SK-N-SH (cell line): ENCODE data around the gene ZSCAN9. TPM values are rescaled to one million over a fixed set of nuclear protein-coding genes. Genes with fewer than 3 reads are reported as not detected.

Experiments
- CTCF ChIA-PET: fragments of 300-600, 350-600 bp; formaldehyde crosslinking; extraction: SDS; loops from one replicate; lab custom pipeline; 2021; lab: Yijun Ruan, JAX
- POLR2A ChIA-PET: fragments of 350-600 bp; sonication (Branson Sonifier 250); formaldehyde crosslinking; extraction: SDS; loops from one replicate; lab custom pipeline; 2020; ENCODE audit warnings: antibody characterized with exemption, inconsistent platforms; lab: Yijun Ruan, JAX
- DNase-seq: peaks from one replicate; pipeline ENCODE4 v3.0.0; 2012
- H2AFZ ChIP-seq: fragments of 200-600 bp; sonication (generic); 2 replicates; pipeline ENCODE4 v1.8.1; 2016; ENCODE audit warnings: antibody characterized with exemption, mild to moderate bottlenecking, low read depth
- H3F3A ChIP-seq: fragments of 200-600 bp; sonication (generic); replicated peaks from 2 replicates; pipeline ENCODE3; 2016; ENCODE audit warnings: antibody characterized with exemption, mild to moderate bottlenecking; ENCODE audit not compliant: insufficient read depth
- H3K27ac ChIP-seq, 2 experiments: fragments of 200-500 bp in 1 of 2; fragments of 200-600 bp in 1 of 2; sonication (Bioruptor generic) in 1 of 2; sonication (generic), shearing (Covaris generic) in 1 of 2; 2 replicates each; pipeline versions ENCODE4 v1.5.1 to v1.6.1; 2014 to 2016; ENCODE audit warnings: low read depth in 2 of 2, inconsistent platforms in 1 of 2, low read length in 1 of 2, mild to moderate bottlenecking in 1 of 2, mixed read lengths in 1 of 2
- H3K27me3 ChIP-seq: fragments of 200-600 bp; sonication (generic), shearing (Covaris generic); 2 replicates; pipeline ENCODE4 v1.6.1; 2016; ENCODE audit warnings: mixed run types; ENCODE audit not compliant: insufficient read depth
- H3K36me3 ChIP-seq, 2 experiments: fragments of 200-500 bp in 1 of 2; fragments of 200-600 bp in 1 of 2; sonication (Bioruptor generic) in 1 of 2; sonication (generic) in 1 of 2; replicated peaks in 1 of 2; 2 replicates each; pipeline versions ENCODE3 to v1.5.1; 2014 to 2016; ENCODE audit warnings: low read length in 1 of 2, mild to moderate bottlenecking in 1 of 2; ENCODE audit not compliant: insufficient read depth in 2 of 2, control insufficient read depth in 1 of 2
- H3K4me1 ChIP-seq, 2 experiments: fragments of 200-500 bp in 1 of 2; fragments of 200-600 bp in 1 of 2; sonication (Bioruptor generic) in 1 of 2; sonication (generic), shearing (Covaris generic) in 1 of 2; 2 replicates each; pipeline versions ENCODE4 v1.5.1 to v1.6.1; 2014 to 2016; ENCODE audit warnings: low read depth in 1 of 2, low read length in 1 of 2, mixed run types in 1 of 2; ENCODE audit not compliant: insufficient read depth in 2 of 2, control insufficient read depth in 1 of 2
- H3K4me2 ChIP-seq: fragments of 200-600 bp; sonication (generic), shearing (Covaris generic); 2 replicates; pipeline ENCODE4 v1.6.1; 2017; ENCODE audit warnings: mixed run types
- H3K4me3 ChIP-seq, 2 experiments: fragments of 200-500 bp in 1 of 2; fragments of 200-600 bp in 1 of 2; sonication (Bioruptor generic) in 1 of 2; sonication (generic), shearing (Covaris generic) in 1 of 2; 2 replicates each; pipeline versions ENCODE4 v1.5.1 to v1.8.1; 2014 to 2016; ENCODE audit warnings: low read depth in 2 of 2, inconsistent platforms in 1 of 2, low read length in 1 of 2, mild to moderate bottlenecking in 1 of 2, mixed read lengths in 1 of 2, moderate library complexity in 1 of 2
- H3K79me2 ChIP-seq: fragments of 200-600 bp; sonication (generic); 2 replicates; pipeline ENCODE4 v1.8.1; 2017; ENCODE audit warnings: mild to moderate bottlenecking; ENCODE audit not compliant: insufficient read depth
- H3K9ac ChIP-seq: fragments of 200-600 bp; sonication (generic); 2 replicates; pipeline ENCODE4 v1.6.1; 2017; ENCODE audit warnings: mixed run types
- H3K9me2 ChIP-seq: fragments of 200-600 bp; sonication (generic); 2 replicates; pipeline ENCODE4 v1.6.1; 2017; ENCODE audit warnings: mixed run types
- H3K9me3 ChIP-seq: fragments of 200-600 bp; sonication (generic); 2 replicates; pipeline ENCODE4 v1.6.1; 2017; ENCODE audit warnings: mixed run types, mild to moderate bottlenecking, moderate library complexity
- H4K20me1 ChIP-seq: fragments of 200-600 bp; sonication (generic); 2 replicates; pipeline ENCODE4 v1.6.1; 2017; ENCODE audit warnings: mild to moderate bottlenecking, mixed run types; ENCODE audit not compliant: insufficient read depth
- CHD2 ChIP-seq: fragments of 150-350 bp; IDR thresholded peaks from 2 replicates; pipeline ENCODE4 v1.6.1; 2018; ENCODE audit warnings: low read length; ENCODE audit not compliant: partially characterized antibody
- ELF1 ChIP-seq: IDR thresholded peaks from 2 replicates; pipeline ENCODE4 v1.4.0; 2012
- EP300 ChIP-seq, 2 experiments: IDR thresholded peaks; 2 replicates each; pipeline versions ENCODE4 v1.4.0 to v1.6.1; 2012; ENCODE audit warnings: borderline replicate concordance in 1 of 2, low read depth in 1 of 2, low read length in 1 of 2
- EZH2phosphoT487 ChIP-seq: fragments of 200-600 bp; sonication (generic); IDR thresholded peaks from 2 replicates; pipeline ENCODE4 v1.6.1; 2017; ENCODE audit warnings: low read depth, mixed run types, mild to moderate bottlenecking, antibody characterized with exemption, moderate library complexity, borderline replicate concordance
- FOSL2 ChIP-seq: IDR thresholded peaks from 2 replicates; pipeline ENCODE4 v1.4.0; 2012; ENCODE audit warnings: low read depth, mild to moderate bottlenecking, moderate library complexity, borderline replicate concordance
- FOXM1 ChIP-seq: IDR thresholded peaks from 2 replicates; pipeline ENCODE4 v1.4.0; 2012; ENCODE audit warnings: low read depth, mild to moderate bottlenecking
- GATA2 ChIP-seq: sonication (generic); formaldehyde crosslinking; IDR thresholded peaks from 2 replicates; pipeline ENCODE4 v1.5.0; 2020; ENCODE audit warnings: mild to moderate bottlenecking, missing genetic modification reagents
- JUND ChIP-seq: IDR thresholded peaks from 2 replicates; pipeline ENCODE4 v1.4.0; 2012
- MEF2A ChIP-seq: IDR thresholded peaks from 2 replicates; pipeline ENCODE4 v1.4.0; 2012; ENCODE audit warnings: low read depth, borderline replicate concordance
- NFIC ChIP-seq: IDR thresholded peaks from 2 replicates; pipeline ENCODE4 v1.4.0; 2012; ENCODE audit warnings: borderline replicate concordance
- NRF1 ChIP-seq: IDR thresholded peaks from 2 replicates; pipeline ENCODE4 v1.6.1; 2012; ENCODE audit warnings: low read depth, mild to moderate bottlenecking, low read length
- RAD21 ChIP-seq: IDR thresholded peaks from 2 replicates; pipeline ENCODE4 v1.6.1; 2012; ENCODE audit warnings: mild to moderate bottlenecking, low read length
- RFX5 ChIP-seq: IDR thresholded peaks from 2 replicates; pipeline ENCODE4 v1.6.1; 2012; ENCODE audit warnings: mild to moderate bottlenecking, improper control_type of control experiment, low read length
- RXRA ChIP-seq: IDR thresholded peaks from 2 replicates; pipeline ENCODE4 v1.4.0; 2012; ENCODE audit warnings: low read depth, mild to moderate bottlenecking, borderline replicate concordance
- SIN3A ChIP-seq: IDR thresholded peaks from 2 replicates; pipeline ENCODE4 v1.6.1; 2012; ENCODE audit warnings: low read depth, mild to moderate bottlenecking, low read length, moderate library complexity, borderline replicate concordance
- TCF12 ChIP-seq: IDR thresholded peaks from 2 replicates; pipeline ENCODE4 v1.4.0; 2012
- TEAD4 ChIP-seq: IDR thresholded peaks from 2 replicates; pipeline ENCODE4 v1.4.0; 2012; ENCODE audit warnings: mild to moderate bottlenecking, borderline replicate concordance; ENCODE audit not compliant: insufficient read depth
- WGBS: methylation state at CpG from one replicate; pipeline ENCODE4 v1.1.6; 2017; ENCODE audit warnings: low lambda C conversion rate; 5-methylcytosine and 5-hydroxymethylcytosine counted together
- polyA plus RNA-seq, 3 experiments: library from polyadenylated mRNA; depleted of rRNA; stranded (reverse); fragments of >200 nt; gene quantifications; 2 replicates each; pipeline ENCODE4 v1.2.3, GENCODE V29; 2012
- TF ChIP-seq, protein P1 (sequence below): fragments of 150-350 bp; IDR thresholded peaks from 2 replicates; pipeline ENCODE4 v1.6.1; 2017; ENCODE audit warnings: antibody characterized with exemption, low read length, low read depth, borderline replicate concordance
- TF ChIP-seq, protein P2 (sequence below): IDR thresholded peaks from 2 replicates; pipeline ENCODE4; 2012
- TF ChIP-seq, protein P3 (sequence below): fragments of 150-350 bp; IDR thresholded peaks from 2 replicates; pipeline ENCODE4 v1.6.1; 2016; ENCODE audit warnings: mild to moderate bottlenecking, low read depth, low read length

Gene ZSCAN9
- polyA plus RNA-seq, 1 of the 3 experiments (the other 2 are of a cell fraction) = 13.7 TPM

DNA sequence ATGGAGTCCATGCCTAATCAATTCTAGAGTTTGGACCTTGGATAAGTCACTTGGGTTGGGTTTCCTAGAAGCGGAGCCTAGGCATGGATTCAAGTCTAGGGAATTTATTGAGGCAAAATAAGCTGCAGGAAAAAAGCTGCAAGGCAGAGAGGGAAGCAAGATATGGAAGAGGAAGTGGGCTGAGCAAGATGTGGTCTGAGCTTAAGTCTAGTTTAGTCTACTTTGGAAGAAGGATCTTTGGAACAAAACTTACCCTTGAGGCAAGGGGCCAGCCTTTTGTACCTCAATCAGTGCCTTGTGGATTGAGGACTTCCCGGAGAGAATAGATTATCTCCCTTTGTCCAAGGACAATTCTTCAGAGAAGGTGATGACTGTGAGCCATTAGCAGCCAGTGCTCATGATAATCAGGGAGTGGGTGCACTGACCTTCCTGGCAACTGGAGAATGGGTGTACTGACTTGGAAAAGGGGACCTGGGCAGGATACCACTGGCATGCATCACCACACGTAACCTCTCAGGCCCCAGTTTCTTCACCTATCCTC lies 10.9 kb downstream of the ZSCAN9 start:
- ChIA-PET POLR2A (no interaction called here), CTCF (interaction anchor here (1.4 kb wide), 1 partner anchor 16 kb away, joined by 3 read pairs; no protein-coding TSS in a partner anchor)
- DNase-seq = no peak
- 80% methylated on average over 3 of the region's 3 CpGs for WGBS
- H3K9me2 ChIP-seq = no peaks in the 10 kb centered on the region
- H2AFZ ChIP-seq = no peak overlapping the region
- TF ChIP-seq NRF1 (no peak), RFX5 (no peak), NFIC (no peak), RAD21 (no peak), ELF1 (no peak), TCF12 (no peak), EZH2phosphoT487 (no peak)
- TF ChIP-seq, protein P1, sequence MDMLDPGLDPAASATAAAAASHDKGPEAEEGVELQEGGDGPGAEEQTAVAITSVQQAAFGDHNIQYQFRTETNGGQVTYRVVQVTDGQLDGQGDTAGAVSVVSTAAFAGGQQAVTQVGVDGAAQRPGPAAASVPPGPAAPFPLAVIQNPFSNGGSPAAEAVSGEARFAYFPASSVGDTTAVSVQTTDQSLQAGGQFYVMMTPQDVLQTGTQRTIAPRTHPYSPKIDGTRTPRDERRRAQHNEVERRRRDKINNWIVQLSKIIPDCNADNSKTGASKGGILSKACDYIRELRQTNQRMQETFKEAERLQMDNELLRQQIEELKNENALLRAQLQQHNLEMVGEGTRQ = no peak
- TF ChIP-seq, protein P2, sequence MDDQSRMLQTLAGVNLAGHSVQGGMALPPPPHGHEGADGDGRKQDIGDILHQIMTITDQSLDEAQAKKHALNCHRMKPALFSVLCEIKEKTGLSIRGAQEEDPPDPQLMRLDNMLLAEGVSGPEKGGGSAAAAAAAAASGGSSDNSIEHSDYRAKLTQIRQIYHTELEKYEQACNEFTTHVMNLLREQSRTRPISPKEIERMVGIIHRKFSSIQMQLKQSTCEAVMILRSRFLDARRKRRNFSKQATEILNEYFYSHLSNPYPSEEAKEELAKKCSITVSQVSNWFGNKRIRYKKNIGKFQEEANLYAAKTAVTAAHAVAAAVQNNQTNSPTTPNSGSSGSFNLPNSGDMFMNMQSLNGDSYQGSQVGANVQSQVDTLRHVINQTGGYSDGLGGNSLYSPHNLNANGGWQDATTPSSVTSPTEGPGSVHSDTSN = no peak
- no peaks in the 10 kb centered on the region for H3K27me3 ChIP-seq
- no peaks in the 10 kb centered on the region for H3K79me2 ChIP-seq
- no peaks in the 10 kb centered on the region for H3K9me3 ChIP-seq
- H3F3A ChIP-seq = no peaks in the 10 kb centered on the region
- no peak overlapping the region for H3K4me3 ChIP-seq
- no peaks in the 10 kb centered on the region for H4K20me1 ChIP-seq
- H3K36me3 ChIP-seq = peaks cover 45% of the 10 kb centered on the region in 2 experiments
- no peak overlapping the region for H3K9ac ChIP-seq
- H3K27ac ChIP-seq = no peak overlapping the region
- H3K4me2 ChIP-seq = no peak overlapping the region
- no peaks in the 10 kb centered on the region for H3K4me1 ChIP-seq

DNA sequence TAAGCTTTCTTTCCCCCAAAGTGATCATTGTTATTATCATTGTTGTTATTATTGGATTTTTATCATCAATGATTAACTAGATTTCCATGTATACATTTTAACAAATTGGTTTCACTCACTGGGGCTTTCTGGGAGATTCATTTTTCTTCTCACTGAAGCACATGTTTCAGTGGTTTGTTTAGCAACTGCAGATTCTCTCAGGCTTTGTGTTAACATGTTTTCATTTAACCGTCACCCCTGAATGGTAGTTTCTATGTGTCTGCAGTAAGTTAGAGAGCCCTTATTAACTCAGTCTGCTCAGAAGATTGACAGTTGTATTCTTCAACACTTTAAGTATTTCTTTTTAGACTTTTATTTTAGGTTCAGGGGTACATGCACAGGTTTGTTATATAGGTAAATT lies 14.6 kb downstream of the ZSCAN9 start:
- TF ChIP-seq RXRA (no peak), JUND (no peak), CHD2 (no peak), FOXM1 (no peak), RFX5 (no peak), TEAD4 (no peak), EZH2phosphoT487 (no peak), FOSL2 (no peak), GATA2 (CRISPR knock-in tag) (no peak), SIN3A (no peak), EP300 (IDR thresholded peaks at IDR 0.05; ENCODE audit: borderline replicate concordance in 1 of 2, low read depth in 1 of 2, low read length in 1 of 2) (no peak), MEF2A (no peak)
- TF ChIP-seq, protein P3, sequence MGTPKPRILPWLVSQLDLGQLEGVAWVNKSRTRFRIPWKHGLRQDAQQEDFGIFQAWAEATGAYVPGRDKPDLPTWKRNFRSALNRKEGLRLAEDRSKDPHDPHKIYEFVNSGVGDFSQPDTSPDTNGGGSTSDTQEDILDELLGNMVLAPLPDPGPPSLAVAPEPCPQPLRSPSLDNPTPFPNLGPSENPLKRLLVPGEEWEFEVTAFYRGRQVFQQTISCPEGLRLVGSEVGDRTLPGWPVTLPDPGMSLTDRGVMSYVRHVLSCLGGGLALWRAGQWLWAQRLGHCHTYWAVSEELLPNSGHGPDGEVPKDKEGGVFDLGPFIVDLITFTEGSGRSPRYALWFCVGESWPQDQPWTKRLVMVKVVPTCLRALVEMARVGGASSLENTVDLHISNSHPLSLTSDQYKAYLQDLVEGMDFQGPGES = no peak
- TF ChIP-seq, protein P2 = no peak
- H3K27me3 ChIP-seq = no peaks in the 10 kb centered on the region
- no peaks in the 10 kb centered on the region for H3K4me1 ChIP-seq
- H3K4me3 ChIP-seq = no peak overlapping the region
- H4K20me1 ChIP-seq = no peaks in the 10 kb centered on the region
- H2AFZ ChIP-seq = no peak overlapping the region
- CTCF ChIA-PET = no interaction called here
- no peak overlapping the region for H3K27ac ChIP-seq
- H3K36me3 ChIP-seq = peaks cover 25 to 37% of the 10 kb centered on the region in 2 experiments
- 93% methylated on average over 1 of the region's 1 CpG for WGBS
- no peak overlapping the region for H3K4me2 ChIP-seq
- H3K79me2 ChIP-seq = no peaks in the 10 kb centered on the region
- H3F3A ChIP-seq = peaks cover 7% of the 10 kb centered on the region
- no peak for DNase-seq
- POLR2A ChIA-PET = no interaction called here
- H3K9me3 ChIP-seq = no peaks in the 10 kb centered on the region
- no peaks in the 10 kb centered on the region for H3K9me2 ChIP-seq
- no peak overlapping the region for H3K9ac ChIP-seq
